Cardiac fibroblast (primary cell): ENCODE data around the gene DGLUCY.

Source experiments
- DNase-seq, 2 donors: peaks; one replicate each; pipeline versions ENCODE4 v3.0.0 to v3.0.0-alpha.2; 2010; ENCODE audit warnings: low read depth in 2 of 2
- H3K4me3 ChIP-seq, 2 donors: replicated peaks in 1 of 2; 1 replicate in 1 of 2; 2 replicates in 1 of 2; pipeline ENCODE4 v1.5.1; 2011; ENCODE audit warnings: low read depth in 2 of 2, low read length in 2 of 2, mild to moderate bottlenecking in 2 of 2, moderate library complexity in 1 of 2
- TF ChIP-seq, protein P1 (sequence below): IDR thresholded peaks from one replicate; pipeline ENCODE4 v1.5.1; 2011; ENCODE audit warnings: low read depth, mild to moderate bottlenecking, low read length, inconsistent platforms

Gene DGLUCY

DNA sequence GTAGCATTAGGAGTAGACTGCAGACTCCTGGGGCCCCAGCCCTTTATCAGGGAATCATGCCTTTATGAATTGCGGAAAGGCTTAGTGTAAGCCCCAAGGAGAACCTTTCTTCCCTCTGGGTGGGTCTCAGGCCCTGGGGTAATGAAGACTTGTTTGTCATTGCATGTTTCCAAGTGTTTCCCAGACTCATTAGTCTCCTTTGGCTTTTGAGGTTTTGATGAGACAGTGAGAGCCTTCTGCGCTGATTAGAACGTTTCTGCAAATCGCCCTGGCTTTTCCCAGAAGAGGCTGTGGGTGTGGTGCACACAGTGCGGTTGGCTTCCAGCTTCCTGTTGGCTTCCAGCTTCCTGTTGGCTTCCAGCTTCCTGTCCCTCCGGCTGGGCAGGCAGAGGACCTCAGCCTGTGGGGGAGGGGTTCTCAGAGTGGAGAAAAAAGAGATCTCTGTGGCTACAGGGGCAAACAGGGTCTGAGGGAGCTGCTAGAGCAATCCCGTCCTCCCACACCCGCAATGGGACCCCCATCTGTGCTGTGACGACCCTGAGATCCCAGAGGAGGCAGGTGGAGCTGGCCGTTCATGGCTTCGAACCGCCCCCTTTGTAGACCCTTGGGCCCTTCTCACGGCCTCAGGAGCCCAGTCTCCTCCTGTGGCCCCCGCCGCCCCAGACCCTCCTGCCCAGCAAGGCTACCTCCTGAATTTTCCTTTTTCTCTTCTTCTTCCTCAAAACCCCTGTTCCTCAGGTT is 88.5 kb downstream of the DGLUCY start:
- TF ChIP-seq, protein P1, sequence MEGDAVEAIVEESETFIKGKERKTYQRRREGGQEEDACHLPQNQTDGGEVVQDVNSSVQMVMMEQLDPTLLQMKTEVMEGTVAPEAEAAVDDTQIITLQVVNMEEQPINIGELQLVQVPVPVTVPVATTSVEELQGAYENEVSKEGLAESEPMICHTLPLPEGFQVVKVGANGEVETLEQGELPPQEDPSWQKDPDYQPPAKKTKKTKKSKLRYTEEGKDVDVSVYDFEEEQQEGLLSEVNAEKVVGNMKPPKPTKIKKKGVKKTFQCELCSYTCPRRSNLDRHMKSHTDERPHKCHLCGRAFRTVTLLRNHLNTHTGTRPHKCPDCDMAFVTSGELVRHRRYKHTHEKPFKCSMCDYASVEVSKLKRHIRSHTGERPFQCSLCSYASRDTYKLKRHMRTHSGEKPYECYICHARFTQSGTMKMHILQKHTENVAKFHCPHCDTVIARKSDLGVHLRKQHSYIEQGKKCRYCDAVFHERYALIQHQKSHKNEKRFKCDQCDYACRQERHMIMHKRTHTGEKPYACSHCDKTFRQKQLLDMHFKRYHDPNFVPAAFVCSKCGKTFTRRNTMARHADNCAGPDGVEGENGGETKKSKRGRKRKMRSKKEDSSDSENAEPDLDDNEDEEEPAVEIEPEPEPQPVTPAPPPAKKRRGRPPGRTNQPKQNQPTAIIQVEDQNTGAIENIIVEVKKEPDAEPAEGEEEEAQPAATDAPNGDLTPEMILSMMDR = no peak
- peak; percentile 48 to 78 for DNase-seq
- no peak overlapping the region for H3K4me3 ChIP-seq

DNA sequence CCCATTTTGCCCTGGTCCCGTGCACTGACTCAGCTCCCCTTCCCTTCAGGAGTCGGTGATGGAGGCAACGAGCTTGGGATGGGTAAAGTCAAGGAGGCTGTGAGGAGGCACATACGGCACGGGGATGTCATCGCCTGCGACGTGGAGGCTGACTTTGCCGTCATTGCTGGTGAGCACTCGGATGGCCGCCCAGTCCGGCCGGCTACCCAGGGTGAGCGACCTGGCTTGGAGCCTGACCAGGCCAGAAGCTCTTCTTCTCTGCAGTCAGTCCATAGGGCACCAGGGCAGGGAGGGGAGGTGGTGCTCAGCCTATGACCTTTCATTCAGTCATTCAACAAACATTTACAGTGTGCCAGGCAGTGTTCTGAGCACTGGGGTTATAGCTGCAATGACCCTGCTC is 90.8 kb downstream of the DGLUCY start:
- no peak overlapping the region for H3K4me3 ChIP-seq
- TF ChIP-seq, protein P1 = no peak
- DNase-seq = no peak

DNA sequence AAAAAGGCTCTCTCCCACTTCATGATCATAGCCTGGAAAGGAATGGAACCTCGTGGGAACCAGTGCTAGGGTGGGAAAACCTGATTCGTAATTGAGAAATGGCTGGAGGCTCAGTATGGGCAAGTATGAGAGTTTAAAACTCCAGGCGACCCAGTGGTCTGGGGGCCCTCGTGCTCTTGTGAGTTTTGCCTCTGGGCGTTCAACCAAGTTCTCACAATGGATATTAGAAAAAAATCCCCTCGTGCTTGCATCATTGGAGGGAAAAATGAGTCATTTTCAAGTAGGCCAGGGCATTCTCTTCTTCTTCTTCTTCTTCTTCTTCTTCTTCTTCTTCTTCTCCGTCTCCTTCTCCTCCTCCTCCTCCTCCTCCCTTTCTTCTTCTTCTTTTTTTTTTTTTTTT is 91.6 kb downstream of the DGLUCY start:
- DNase-seq = peak; percentile 25 to 64
- no peak overlapping the region for H3K4me3 ChIP-seq
- TF ChIP-seq, protein P1 = no peak

DNA sequence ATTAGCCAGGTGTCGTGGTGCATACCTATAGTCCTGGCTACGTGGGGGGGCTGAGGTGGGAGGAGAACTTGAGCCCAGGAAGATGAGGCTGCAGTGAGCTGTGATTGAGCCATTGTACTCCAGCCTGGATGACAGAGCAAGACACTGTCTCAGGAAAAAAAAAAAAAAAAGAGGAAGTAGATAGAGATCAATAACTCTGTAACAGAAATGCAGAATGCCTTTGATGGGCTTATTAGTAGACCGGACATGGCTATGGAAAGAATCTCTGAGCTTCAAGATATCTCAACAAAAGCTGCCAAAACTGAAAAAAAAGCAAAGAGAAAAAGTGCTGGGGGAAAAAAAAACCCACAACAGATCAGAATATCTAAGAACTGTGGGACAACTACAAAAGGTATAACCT is 93.1 kb downstream of the DGLUCY start:
- H3K4me3 ChIP-seq = no peak overlapping the region
- no peak for DNase-seq
- TF ChIP-seq, protein P1 = no peak

DNA sequence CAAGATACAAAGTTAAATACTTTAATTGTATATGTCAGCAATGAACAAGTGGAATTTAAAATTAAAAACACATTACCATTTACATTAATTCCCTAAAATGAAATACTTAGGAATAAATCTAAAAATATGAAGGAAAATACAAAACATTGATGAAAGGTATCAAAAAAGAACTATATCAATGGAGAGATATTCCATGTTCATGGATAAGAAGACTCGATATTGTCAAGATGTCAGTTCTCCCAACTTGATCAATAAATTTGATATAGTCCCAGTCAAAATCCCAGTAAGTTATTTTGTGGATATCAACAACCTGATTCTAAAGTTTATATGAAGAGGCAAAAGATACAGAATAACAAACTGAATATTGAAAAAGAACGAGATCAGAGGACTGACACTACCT is 97.1 kb downstream of the DGLUCY start:
- DNase-seq = no peak
- TF ChIP-seq, protein P1 = no peak

DNA sequence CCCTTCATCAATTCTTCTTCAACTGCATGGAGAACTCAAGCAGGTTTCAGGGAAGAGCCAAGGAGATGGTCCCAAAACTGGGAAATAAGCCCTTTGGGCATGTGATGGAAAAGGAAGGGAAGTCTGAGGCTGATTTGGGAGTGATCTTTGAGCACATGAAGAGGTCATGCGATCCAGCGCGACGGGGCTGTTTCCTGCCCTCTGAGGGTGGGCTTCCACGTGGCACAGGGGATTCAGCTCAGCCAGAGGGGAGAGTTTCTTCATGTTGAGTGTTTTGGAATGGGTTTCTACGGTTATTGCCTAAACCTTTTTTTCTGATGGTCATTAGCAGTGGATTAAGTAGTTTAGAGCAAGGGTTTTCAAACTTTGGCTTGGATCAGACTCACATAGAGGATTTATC is 100.4 kb downstream of the DGLUCY start:
- no peak for DNase-seq
- TF ChIP-seq, protein P1 = no peak
- H3K4me3 ChIP-seq = no peak overlapping the region

More for the DNA sequence above, 97.1 kb downstream of the DGLUCY start:
- H3K4me3 ChIP-seq = no peak overlapping the region

DNA sequence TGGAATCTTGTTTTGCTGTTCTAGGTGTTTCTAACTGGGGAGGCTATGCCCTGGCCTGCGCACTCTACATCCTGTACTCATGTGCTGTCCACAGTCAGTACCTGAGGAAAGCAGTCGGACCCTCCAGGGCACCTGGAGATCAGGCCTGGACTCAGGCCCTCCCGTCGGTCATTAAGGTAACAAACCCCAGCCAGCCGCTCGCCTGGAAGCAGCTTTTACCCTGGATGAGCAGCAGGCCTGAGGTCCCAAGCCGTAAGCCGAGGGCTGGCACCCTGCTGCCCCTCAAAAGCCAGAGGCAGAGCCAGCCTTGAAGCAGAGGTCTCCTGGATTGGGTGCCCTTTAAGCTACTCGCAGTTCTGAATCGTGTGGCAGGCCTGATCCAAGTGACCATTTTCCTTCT is 101.5 kb downstream of the DGLUCY start:
- TF ChIP-seq, protein P1 = no peak
- DNase-seq = no peak
- no peak overlapping the region for H3K4me3 ChIP-seq
